Erythroblast (primary cell): ENCODE data around the gene IFNL3.

Experiments used
- GATA1 ChIP-seq: IDR thresholded peaks from 2 replicates; pipeline ENCODE4 v1.6.1; 2011; ENCODE audit warnings: low read depth, mild to moderate bottlenecking, control low read depth, low read length, moderate library complexity
- POLR2A ChIP-seq: IDR thresholded peaks from 2 replicates; pipeline ENCODE4 v1.6.1; 2011; ENCODE audit warnings: mild to moderate bottlenecking, low read length

- no peak for TF ChIP-seq POLR2A
- no peak for TF ChIP-seq GATA1
These were observed 3.2 kb upstream of the IFNL3 start for GRCh38 chr19:39247701-39248664.
